ENCODE results near the gene FGFR2.

DNA sequence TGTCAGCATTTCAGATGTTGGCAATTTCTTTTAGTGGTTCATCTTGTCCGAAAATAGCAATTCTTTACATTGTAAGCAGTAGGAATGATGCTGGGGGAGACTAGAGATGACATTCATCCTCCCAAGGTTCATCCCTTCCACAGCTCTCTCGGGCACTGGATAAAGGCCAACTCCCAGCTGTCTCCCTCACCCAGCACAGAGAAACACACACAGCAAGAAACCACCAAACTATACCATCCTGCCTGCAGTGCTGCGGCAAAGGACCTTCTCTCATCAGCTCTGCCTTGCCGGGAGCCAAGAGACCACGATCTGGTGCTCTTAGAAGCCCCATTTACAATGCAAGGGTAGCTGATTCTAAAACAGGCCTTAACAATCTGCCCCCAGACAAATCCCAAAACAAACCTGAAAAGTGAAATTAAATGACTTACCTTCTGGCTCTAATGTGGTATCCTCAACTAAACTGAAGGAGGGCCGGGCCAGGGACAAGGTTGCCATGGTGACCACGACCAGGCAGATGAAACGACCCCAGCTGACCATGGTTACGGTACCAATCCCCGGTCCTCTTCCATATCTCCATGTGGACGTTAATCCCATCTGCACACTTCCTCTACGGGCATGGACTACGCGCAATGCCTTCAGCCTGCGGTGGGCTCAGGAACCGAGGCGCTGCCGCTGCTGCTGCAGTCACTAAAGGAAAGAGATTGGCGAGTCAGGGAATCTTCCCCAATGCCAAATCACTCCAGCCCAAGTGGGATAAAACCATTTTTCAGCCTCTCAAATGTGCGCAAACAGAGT, 4.8 kb downstream of the FGFR2 start:
- TF ChIP-seq, protein P1, sequence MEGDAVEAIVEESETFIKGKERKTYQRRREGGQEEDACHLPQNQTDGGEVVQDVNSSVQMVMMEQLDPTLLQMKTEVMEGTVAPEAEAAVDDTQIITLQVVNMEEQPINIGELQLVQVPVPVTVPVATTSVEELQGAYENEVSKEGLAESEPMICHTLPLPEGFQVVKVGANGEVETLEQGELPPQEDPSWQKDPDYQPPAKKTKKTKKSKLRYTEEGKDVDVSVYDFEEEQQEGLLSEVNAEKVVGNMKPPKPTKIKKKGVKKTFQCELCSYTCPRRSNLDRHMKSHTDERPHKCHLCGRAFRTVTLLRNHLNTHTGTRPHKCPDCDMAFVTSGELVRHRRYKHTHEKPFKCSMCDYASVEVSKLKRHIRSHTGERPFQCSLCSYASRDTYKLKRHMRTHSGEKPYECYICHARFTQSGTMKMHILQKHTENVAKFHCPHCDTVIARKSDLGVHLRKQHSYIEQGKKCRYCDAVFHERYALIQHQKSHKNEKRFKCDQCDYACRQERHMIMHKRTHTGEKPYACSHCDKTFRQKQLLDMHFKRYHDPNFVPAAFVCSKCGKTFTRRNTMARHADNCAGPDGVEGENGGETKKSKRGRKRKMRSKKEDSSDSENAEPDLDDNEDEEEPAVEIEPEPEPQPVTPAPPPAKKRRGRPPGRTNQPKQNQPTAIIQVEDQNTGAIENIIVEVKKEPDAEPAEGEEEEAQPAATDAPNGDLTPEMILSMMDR (IDR thresholded peaks at IDR 0.05 in 2 of 3, conservative IDR thresholded peaks at IDR 0.05 in 1 of 3; ENCODE audit: borderline replicate concordance in 1 of 3, insufficient read depth in 1 of 3, low read depth in 2 of 3, low read length in 2 of 3) = no peak
- TF ChIP-seq, protein P2, sequence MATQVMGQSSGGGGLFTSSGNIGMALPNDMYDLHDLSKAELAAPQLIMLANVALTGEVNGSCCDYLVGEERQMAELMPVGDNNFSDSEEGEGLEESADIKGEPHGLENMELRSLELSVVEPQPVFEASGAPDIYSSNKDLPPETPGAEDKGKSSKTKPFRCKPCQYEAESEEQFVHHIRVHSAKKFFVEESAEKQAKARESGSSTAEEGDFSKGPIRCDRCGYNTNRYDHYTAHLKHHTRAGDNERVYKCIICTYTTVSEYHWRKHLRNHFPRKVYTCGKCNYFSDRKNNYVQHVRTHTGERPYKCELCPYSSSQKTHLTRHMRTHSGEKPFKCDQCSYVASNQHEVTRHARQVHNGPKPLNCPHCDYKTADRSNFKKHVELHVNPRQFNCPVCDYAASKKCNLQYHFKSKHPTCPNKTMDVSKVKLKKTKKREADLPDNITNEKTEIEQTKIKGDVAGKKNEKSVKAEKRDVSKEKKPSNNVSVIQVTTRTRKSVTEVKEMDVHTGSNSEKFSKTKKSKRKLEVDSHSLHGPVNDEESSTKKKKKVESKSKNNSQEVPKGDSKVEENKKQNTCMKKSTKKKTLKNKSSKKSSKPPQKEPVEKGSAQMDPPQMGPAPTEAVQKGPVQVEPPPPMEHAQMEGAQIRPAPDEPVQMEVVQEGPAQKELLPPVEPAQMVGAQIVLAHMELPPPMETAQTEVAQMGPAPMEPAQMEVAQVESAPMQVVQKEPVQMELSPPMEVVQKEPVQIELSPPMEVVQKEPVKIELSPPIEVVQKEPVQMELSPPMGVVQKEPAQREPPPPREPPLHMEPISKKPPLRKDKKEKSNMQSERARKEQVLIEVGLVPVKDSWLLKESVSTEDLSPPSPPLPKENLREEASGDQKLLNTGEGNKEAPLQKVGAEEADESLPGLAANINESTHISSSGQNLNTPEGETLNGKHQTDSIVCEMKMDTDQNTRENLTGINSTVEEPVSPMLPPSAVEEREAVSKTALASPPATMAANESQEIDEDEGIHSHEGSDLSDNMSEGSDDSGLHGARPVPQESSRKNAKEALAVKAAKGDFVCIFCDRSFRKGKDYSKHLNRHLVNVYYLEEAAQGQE (IDR thresholded peaks at IDR 0.05; ENCODE audit: low read depth) = no peak
- TF ChIP-seq EZH2 (IDR thresholded peaks at IDR 0.05) = no peak
- no peak for TF ChIP-seq SP1 (IDR thresholded peaks at IDR 0.05; ENCODE audit: low read depth)
- TF ChIP-seq CEBPB (IDR thresholded peaks at IDR 0.05; ENCODE audit: low read depth) = no peak
